H1 (cell line): ENCODE data around the gene GSTA2. TPM values are rescaled to one million over a fixed set of nuclear protein-coding genes. Genes with fewer than 3 reads are reported as not detected.

Experiments
- CTCF ChIA-PET: fragments of 300-600 bp; sonication (Branson Sonifier 250); formaldehyde crosslinking; loops from one replicate; lab custom pipeline; 2021; ENCODE audit not compliant: partially characterized antibody; lab: Charles Lee
- POLR2A ChIA-PET: fragments of 300-600 bp; sonication (Branson Sonifier 250); formaldehyde crosslinking; loops from one replicate; lab custom pipeline; 2021; ENCODE audit warnings: inconsistent platforms; ENCODE audit not compliant: partially characterized antibody; lab: Charles Lee
- DNase-seq, 2 experiments: peaks; one replicate each; pipeline versions ENCODE4 v3.0.0 to v3.0.0-alpha.2; 2010 to 2022; ENCODE audit warnings: low spot score in 2 of 2, low read depth in 1 of 2, mixed read lengths in 1 of 2
- FAIRE-seq: peaks from 2 replicates; lab custom pipeline; 2011; peaks lifted over from hg19 to GRCh38; lab: Jason Lieb, UNC
- H2AFZ ChIP-seq: 2 replicates; pipeline ENCODE4 v1.8.1; 2012; ENCODE audit warnings: low read length, inconsistent platforms
- H2AK5ac ChIP-seq: 2 replicates; pipeline ENCODE4 v1.6.1; 2013; ENCODE audit warnings: low read depth, low read length
- H2BK120ac ChIP-seq: replicated peaks from 2 replicates; pipeline ENCODE3; 2013; ENCODE audit warnings: low read depth, low read length, inconsistent platforms
- H2BK12ac ChIP-seq: 2 replicates; pipeline ENCODE4 v1.6.1; 2013; ENCODE audit warnings: low read depth, low read length
- H2BK15ac ChIP-seq: 2 replicates; pipeline ENCODE4 v1.6.1; 2013; ENCODE audit warnings: low read length
- H2BK20ac ChIP-seq: 2 replicates; pipeline ENCODE4 v1.6.1; 2013; ENCODE audit warnings: low read length
- H2BK5ac ChIP-seq: 2 replicates; pipeline ENCODE4 v1.6.1; 2013; ENCODE audit warnings: low read depth, low read length
- H3K14ac ChIP-seq: 2 replicates; pipeline ENCODE4 v1.6.1; 2013; ENCODE audit warnings: inconsistent platforms; ENCODE audit not compliant: insufficient read length
- H3K18ac ChIP-seq: 2 replicates; pipeline ENCODE4 v1.6.1; 2013; ENCODE audit warnings: low read length; ENCODE audit errors: extremely low read depth
- H3K23ac ChIP-seq: 2 replicates; pipeline ENCODE4 v1.6.1; 2013; ENCODE audit warnings: inconsistent platforms; ENCODE audit not compliant: insufficient read length
- H3K23me2 ChIP-seq: 2 replicates; pipeline ENCODE4 v1.6.1; 2013; ENCODE audit warnings: low read depth, low read length
- H3K27ac ChIP-seq: 2 replicates; pipeline ENCODE4 v1.6.1; 2011; ENCODE audit warnings: low read depth, low read length, inconsistent platforms
- H3K27me3 ChIP-seq, 4 experiments: replicated peaks in 1 of 4; 1 replicate in 1 of 4; 2 replicates in 3 of 4; pipeline versions ENCODE4 v1.6.1 to v1.8.1; 2011 to 2013; ENCODE audit warnings: low read length in 3 of 4, mild to moderate bottlenecking in 3 of 4, inconsistent platforms in 2 of 4, mixed read lengths in 2 of 4, moderate library complexity in 1 of 4; ENCODE audit not compliant: control insufficient read depth in 3 of 4, insufficient read depth in 3 of 4; ENCODE audit errors: extremely low read depth in 1 of 4
- H3K36me3 ChIP-seq, 4 experiments: 2 replicates each; pipeline versions ENCODE4 v1.6.1 to v1.8.1; 2011 to 2013; ENCODE audit warnings: mild to moderate bottlenecking in 4 of 4, low read length in 3 of 4, moderate library complexity in 2 of 4, control low read depth in 1 of 4, inconsistent platforms in 1 of 4; ENCODE audit not compliant: insufficient read depth in 4 of 4, control insufficient read depth in 2 of 4
- H3K4ac ChIP-seq: replicated peaks from 2 replicates; pipeline ENCODE3; 2013; ENCODE audit warnings: low read length, low read depth, mixed read lengths, inconsistent platforms; ENCODE audit not compliant: insufficient read length
- H3K4me1 ChIP-seq, 4 experiments: replicated peaks in 1 of 4; 1 replicate in 1 of 4; 2 replicates in 3 of 4; pipeline versions ENCODE4 v1.6.1 to v1.8.1; 2011 to 2013; ENCODE audit warnings: low read length in 3 of 4, inconsistent platforms in 2 of 4, mixed read lengths in 1 of 4; ENCODE audit not compliant: insufficient read depth in 4 of 4, control insufficient read depth in 3 of 4
- H3K4me2 ChIP-seq, 2 experiments: 2 replicates each; pipeline versions ENCODE4 v1.6.1 to v1.8.1; 2011 to 2013; ENCODE audit warnings: low read depth in 2 of 2, low read length in 2 of 2, control low read depth in 1 of 2, inconsistent platforms in 1 of 2, mild to moderate bottlenecking in 1 of 2; ENCODE audit not compliant: insufficient read depth in 1 of 2
- H3K4me3 ChIP-seq, 4 experiments: fragments of 200-600, 300-600 bp in 1 of 4; sonication (generic), shearing (Covaris generic), sonication (Bioruptor Twin) in 1 of 4; 2 replicates each; pipeline versions ENCODE4 v1.5.1 to v1.8.1; 2011 to 2016; ENCODE audit warnings: low read length in 4 of 4, low read depth in 3 of 4, control low read depth in 2 of 4, inconsistent platforms in 2 of 4, mild to moderate bottlenecking in 2 of 4, mixed read lengths in 1 of 4, moderate library complexity in 1 of 4; ENCODE audit not compliant: insufficient read depth in 2 of 4; ENCODE audit errors: extremely low read depth in 1 of 4
- H3K56ac ChIP-seq: replicated peaks from 2 replicates; pipeline ENCODE3; 2013; ENCODE audit warnings: low read depth, mild to moderate bottlenecking, mixed read lengths, low read length, inconsistent platforms; ENCODE audit not compliant: insufficient read length
- H3K79me1 ChIP-seq: 2 replicates; pipeline ENCODE4 v1.6.1; 2013; ENCODE audit warnings: low read depth, low read length, control low read depth
- H3K79me2 ChIP-seq, 2 experiments: 2 replicates each; pipeline versions ENCODE4 v1.6.1 to v1.8.1; 2012 to 2013; ENCODE audit warnings: low read length in 2 of 2, mild to moderate bottlenecking in 2 of 2, inconsistent platforms in 1 of 2; ENCODE audit not compliant: insufficient read depth in 2 of 2, control insufficient read depth in 1 of 2
- H3K9ac ChIP-seq, 4 experiments: replicated peaks in 1 of 4; 1 replicate in 1 of 4; 2 replicates in 3 of 4; pipeline versions ENCODE4 v1.6.1 to v1.8.1; 2011 to 2013; ENCODE audit warnings: low read depth in 3 of 4, low read length in 3 of 4, control low read depth in 2 of 4, mild to moderate bottlenecking in 2 of 4, moderate library complexity in 2 of 4, inconsistent platforms in 1 of 4; ENCODE audit errors: extremely low read depth in 1 of 4
- H3K9me3 ChIP-seq, 2 experiments: 2 replicates each; pipeline versions ENCODE4 v1.6.1 to v1.8.1; 2012 to 2013; ENCODE audit warnings: mild to moderate bottlenecking in 2 of 2, moderate library complexity in 2 of 2, control low read depth in 1 of 2, inconsistent platforms in 1 of 2, low read depth in 1 of 2, low read length in 1 of 2, mixed read lengths in 1 of 2; ENCODE audit not compliant: insufficient read depth in 2 of 2
- H4K20me1 ChIP-seq, 2 experiments: replicated peaks in 1 of 2; 2 replicates each; pipeline versions ENCODE3 to v1.8.1; 2011 to 2013; ENCODE audit warnings: inconsistent platforms in 2 of 2, low read length in 2 of 2, mild to moderate bottlenecking in 1 of 2; ENCODE audit not compliant: insufficient read depth in 2 of 2, control insufficient read depth in 1 of 2
- H4K5ac ChIP-seq: 2 replicates; pipeline ENCODE4 v1.6.1; 2013; ENCODE audit warnings: low read length, low read depth, mixed read lengths, inconsistent platforms; ENCODE audit not compliant: insufficient read length
- H4K8ac ChIP-seq: 2 replicates; pipeline ENCODE4 v1.8.0; 2013; ENCODE audit warnings: mild to moderate bottlenecking, moderate library complexity, low read length, inconsistent platforms; ENCODE audit not compliant: insufficient read depth; ENCODE audit errors: extremely low read depth
- H4K91ac ChIP-seq: replicated peaks from 2 replicates; pipeline ENCODE3; 2013; ENCODE audit warnings: low read length, mixed read lengths, inconsistent platforms; ENCODE audit not compliant: insufficient read length
- POLR2AphosphoS5 ChIP-seq: IDR thresholded peaks from 2 replicates; pipeline ENCODE4 v1.6.1; 2011; ENCODE audit warnings: low read depth, low read length
- RNF2 ChIP-seq: fragments of 200-900, 300-1000 bp; sonication (generic); IDR thresholded peaks from 2 replicates; pipeline ENCODE4 v1.7.1; 2016; ENCODE audit warnings: borderline replicate concordance, low read depth, mild to moderate bottlenecking, antibody characterized with exemption, low read length; ENCODE audit not compliant: poor library complexity, severe bottlenecking; ENCODE audit errors: missing control alignments
- SP4 ChIP-seq: IDR thresholded peaks from 2 replicates; pipeline ENCODE4 v1.6.1; 2012; ENCODE audit warnings: low read length, inconsistent platforms
- SRF ChIP-seq: IDR thresholded peaks from 2 replicates; pipeline ENCODE4 v1.6.1; 2011; ENCODE audit warnings: mild to moderate bottlenecking, low read depth, low read length, moderate library complexity
- YY1 ChIP-seq: IDR thresholded peaks from 2 replicates; pipeline ENCODE4 v1.6.1; 2011; ENCODE audit warnings: low read depth, mild to moderate bottlenecking, low read length
- WGBS, 2 experiments: shearing (Covaris generic) in 1 of 2; methylation state at CpG; one replicate each; pipeline versions ENCODE4 v1.1.6 to v1.1.7; 2013 to 2015; ENCODE audit warnings: low lambda C conversion rate in 2 of 2, mixed read lengths in 2 of 2, inconsistent platforms in 1 of 2, low coverage in 1 of 2, missing lambda C conversion rate in 1 of 2; ENCODE audit not compliant: insufficient replicate concordance in 2 of 2, insufficient coverage in 1 of 2, insufficient read length in 1 of 2; ENCODE audit errors: extremely low coverage in 1 of 2, missing lambda C conversion rate in 1 of 2; 5-methylcytosine and 5-hydroxymethylcytosine counted together
- polyA plus RNA-seq, 7 experiments: library from polyadenylated mRNA; depleted of rRNA in 3 of 7; stranded (reverse) in 5 of 7; unstranded in 2 of 7; fragments of >200 nt in 5 of 7; fragments of 200-250 nt in 2 of 7; gene quantifications; 1 replicate in 5 of 7; 2 replicates in 1 of 7; 4 replicates in 1 of 7; pipeline versions ENCODE4 v1.2.1 to v1.2.3, GENCODE V29; 2011 to 2013; ENCODE audit warnings: missing spikeins in 2 of 7, mixed read lengths in 2 of 7
- total RNA-seq: library from RNA; stranded (reverse); fragmentation: NEBNext Ultra II Directional; extraction: Animal tissue kit (Norgen Biotek cat#: 25700); gene quantifications from 2 replicates; pipeline ENCODE4 v1.2.1, GENCODE V29; 2021
- TF ChIP-seq, protein P1 (sequence below), 3 experiments: IDR thresholded peaks; 1 replicate in 2 of 3; 2 replicates in 1 of 3; pipeline versions ENCODE4 v1.5.1 to v1.6.1; 2011; ENCODE audit warnings: low read length in 3 of 3, mild to moderate bottlenecking in 3 of 3, inconsistent platforms in 2 of 3, low read depth in 1 of 3, moderate library complexity in 1 of 3; ENCODE audit not compliant: insufficient read depth in 1 of 3; ENCODE audit errors: control extremely low read depth in 1 of 3

The GSTA2 gene
- total and polyA plus RNA-seq, 2 of the 8 experiments (the other 6 are each of a cell fraction or from before 2014, with no cell fraction given): 0.05 TPM; not detected in 1

DNA sequence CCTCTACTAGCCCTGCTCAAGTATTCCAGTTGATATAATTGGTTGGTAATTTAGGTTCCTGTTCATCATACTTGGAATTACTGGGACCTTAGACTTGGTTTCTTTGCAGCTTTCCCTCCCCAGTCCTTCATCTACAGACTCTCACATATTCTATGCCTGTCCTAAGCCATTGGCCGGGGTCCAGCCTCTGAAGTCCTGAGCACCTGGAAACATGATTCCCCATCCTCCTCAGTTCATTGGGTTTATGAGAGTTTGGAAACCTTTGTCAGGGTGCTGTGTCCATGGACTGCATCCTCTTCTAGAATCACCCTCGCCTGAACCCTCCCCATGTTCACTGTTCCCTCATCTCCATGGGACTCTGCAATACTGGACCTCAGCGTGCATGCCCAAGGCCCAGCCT, 8.8 kb downstream of the GSTA2 start:
- no peaks in the 10 kb centered on the region for H3K79me2 ChIP-seq
- H4K91ac ChIP-seq: no peak overlapping the region
- H3K27me3 ChIP-seq: no peaks in the 10 kb centered on the region
- no peak overlapping the region for H3K4me3 ChIP-seq
- H3K36me3 ChIP-seq: no peaks in the 10 kb centered on the region
- H3K9ac ChIP-seq: no peak overlapping the region
- H3K23me2 ChIP-seq: no peaks in the 10 kb centered on the region
- peaks cover 3 to 10% of the 10 kb centered on the region in 2 experiments; a peak in 3 of 4 replicates for H3K9me3 ChIP-seq
- TF ChIP-seq SRF (no peak), POLR2AphosphoS5 (no peak), YY1 (no peak), SP4 (no peak), RNF2 (no peak)
- TF ChIP-seq, protein P1, sequence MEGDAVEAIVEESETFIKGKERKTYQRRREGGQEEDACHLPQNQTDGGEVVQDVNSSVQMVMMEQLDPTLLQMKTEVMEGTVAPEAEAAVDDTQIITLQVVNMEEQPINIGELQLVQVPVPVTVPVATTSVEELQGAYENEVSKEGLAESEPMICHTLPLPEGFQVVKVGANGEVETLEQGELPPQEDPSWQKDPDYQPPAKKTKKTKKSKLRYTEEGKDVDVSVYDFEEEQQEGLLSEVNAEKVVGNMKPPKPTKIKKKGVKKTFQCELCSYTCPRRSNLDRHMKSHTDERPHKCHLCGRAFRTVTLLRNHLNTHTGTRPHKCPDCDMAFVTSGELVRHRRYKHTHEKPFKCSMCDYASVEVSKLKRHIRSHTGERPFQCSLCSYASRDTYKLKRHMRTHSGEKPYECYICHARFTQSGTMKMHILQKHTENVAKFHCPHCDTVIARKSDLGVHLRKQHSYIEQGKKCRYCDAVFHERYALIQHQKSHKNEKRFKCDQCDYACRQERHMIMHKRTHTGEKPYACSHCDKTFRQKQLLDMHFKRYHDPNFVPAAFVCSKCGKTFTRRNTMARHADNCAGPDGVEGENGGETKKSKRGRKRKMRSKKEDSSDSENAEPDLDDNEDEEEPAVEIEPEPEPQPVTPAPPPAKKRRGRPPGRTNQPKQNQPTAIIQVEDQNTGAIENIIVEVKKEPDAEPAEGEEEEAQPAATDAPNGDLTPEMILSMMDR (IDR thresholded peaks at IDR 0.05; ENCODE audit: control extremely low read depth in 1 of 3, insufficient read depth in 1 of 3, low read depth in 1 of 3, low read length in 3 of 3): no peak
- TF ChIP-seq, all 59 proteins: peak for 0
- H4K20me1 ChIP-seq: no peaks in the 10 kb centered on the region
- H2AFZ ChIP-seq: no peak overlapping the region
- ChIA-PET CTCF (interaction anchor here (0.9 to 1.0 kb wide), 2 partner anchors 133 to 820 kb away, joined by 3 read pairs; no protein-coding TSS in a partner anchor), POLR2A (no interaction called here)
- H3K79me1 ChIP-seq: no peaks in the 10 kb centered on the region
- no peak overlapping the region for H4K5ac ChIP-seq
- H3K27ac ChIP-seq: no peak overlapping the region
- H3K23ac ChIP-seq: no peak overlapping the region
- no peak overlapping the region for H2BK15ac ChIP-seq
- H2BK20ac ChIP-seq: no peak overlapping the region
- 89% methylated on average over 3 of the region's 3 CpGs; no CpG with 5 or more reads in 1 of the 2 experiments for WGBS, 2 experiments
- H4K8ac ChIP-seq: no peak overlapping the region
- no peak overlapping the region for H3K18ac ChIP-seq
- no peak overlapping the region for H3K56ac ChIP-seq
- FAIRE-seq (no peak), DNase-seq (no peak)
- H3K4me1 ChIP-seq: peaks cover 0 to 3% (median 2%) of the 10 kb centered on the region in 4 experiments; a peak in 2 of 7 replicates
- H2AK5ac ChIP-seq: no peak overlapping the region
- H2BK5ac ChIP-seq: no peak overlapping the region
- no peak overlapping the region for H3K4ac ChIP-seq
- no peak overlapping the region for H3K4me2 ChIP-seq
- H2BK12ac ChIP-seq: no peak overlapping the region
- H3K14ac ChIP-seq: no peak overlapping the region
- H2BK120ac ChIP-seq: no peak overlapping the region
